Measurements from ENCODE around the gene LRIG1. TPM values are rescaled to one million over a fixed set of nuclear protein-coding genes. Genes with fewer than 3 reads are reported as not detected.

The LRIG1 gene
- total RNA-seq, 1 donor from 2014 or later, result 30.2 TPM

DNA sequence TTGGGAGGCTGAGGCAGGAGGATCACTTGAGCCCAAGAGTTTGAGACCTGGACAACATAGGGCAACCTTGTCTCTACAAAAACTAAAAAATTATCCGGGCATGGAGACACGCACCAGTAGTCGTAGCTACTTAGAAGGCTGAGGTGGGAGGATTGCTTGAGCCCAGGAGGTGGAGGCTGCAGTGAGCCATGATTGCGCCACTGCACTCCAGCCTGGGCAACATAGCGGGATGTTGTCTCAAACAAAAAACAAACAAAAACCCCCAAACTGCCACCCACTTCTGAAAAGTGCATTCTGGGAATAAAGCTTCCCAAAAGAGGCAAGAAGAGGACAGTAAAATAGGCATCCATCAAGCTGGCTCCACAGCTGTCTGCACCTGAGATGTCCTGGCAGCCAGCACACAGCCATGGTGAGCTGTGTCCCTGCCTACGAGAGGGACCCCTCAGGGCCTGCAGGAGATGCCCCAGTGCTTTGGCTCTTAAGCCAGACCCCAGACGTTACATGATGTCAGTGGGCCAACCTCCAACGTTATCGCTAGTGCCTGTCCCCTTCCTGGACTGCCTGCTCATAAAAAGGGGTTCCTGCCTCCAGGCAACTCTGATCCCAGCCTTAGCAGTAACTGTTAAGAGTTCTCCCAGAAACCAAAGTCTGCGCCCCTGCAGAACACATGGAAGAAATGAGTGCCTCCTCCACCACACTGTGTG lies 101.1 kb downstream of the LRIG1 start:
- H3K27ac Mint-ChIP-seq (ENCODE audit: unreplicated experiment), result peak overlapping the region; percentile 91
- DNase-seq, result no peak

DNA sequence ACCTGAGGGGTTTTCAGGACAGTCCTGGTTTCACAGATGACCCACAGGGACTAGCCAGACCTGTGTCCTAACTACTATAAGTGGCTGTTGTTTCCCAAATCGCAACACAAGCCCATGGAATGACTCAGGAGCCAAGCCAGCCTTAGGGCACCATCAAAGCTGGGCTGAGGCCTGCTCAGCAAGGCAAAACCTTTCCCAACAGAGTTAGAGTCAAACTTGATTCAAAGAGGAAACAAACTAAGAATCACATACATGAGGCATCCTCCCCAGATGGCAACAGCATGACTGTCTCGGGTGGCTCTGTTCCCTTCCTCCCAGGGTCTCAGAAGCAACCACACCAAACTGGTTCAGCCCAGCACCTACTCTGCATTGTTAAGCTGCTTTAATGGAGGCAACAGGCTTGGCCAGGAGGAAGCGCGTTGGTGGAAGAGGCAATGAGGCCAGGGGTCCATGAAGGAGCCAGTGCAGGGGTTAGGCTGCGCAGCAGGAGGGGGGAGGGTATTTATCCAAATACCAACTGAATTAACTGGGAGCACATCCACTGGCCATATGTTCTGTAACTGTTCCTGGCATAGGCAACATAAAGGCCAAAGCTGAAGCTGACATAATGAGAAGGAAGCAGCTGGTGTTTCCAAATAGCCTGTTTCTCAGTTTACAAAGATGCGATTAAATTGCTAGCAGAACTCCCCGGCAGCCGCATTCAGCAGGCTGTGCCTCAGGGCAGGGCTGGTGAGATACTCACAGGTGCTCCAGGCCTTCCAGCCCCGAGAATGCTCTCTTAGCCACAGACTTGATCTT lies 102.4 kb downstream of the LRIG1 start:
- TF ChIP-seq, protein P1, sequence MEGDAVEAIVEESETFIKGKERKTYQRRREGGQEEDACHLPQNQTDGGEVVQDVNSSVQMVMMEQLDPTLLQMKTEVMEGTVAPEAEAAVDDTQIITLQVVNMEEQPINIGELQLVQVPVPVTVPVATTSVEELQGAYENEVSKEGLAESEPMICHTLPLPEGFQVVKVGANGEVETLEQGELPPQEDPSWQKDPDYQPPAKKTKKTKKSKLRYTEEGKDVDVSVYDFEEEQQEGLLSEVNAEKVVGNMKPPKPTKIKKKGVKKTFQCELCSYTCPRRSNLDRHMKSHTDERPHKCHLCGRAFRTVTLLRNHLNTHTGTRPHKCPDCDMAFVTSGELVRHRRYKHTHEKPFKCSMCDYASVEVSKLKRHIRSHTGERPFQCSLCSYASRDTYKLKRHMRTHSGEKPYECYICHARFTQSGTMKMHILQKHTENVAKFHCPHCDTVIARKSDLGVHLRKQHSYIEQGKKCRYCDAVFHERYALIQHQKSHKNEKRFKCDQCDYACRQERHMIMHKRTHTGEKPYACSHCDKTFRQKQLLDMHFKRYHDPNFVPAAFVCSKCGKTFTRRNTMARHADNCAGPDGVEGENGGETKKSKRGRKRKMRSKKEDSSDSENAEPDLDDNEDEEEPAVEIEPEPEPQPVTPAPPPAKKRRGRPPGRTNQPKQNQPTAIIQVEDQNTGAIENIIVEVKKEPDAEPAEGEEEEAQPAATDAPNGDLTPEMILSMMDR (IDR thresholded peaks at IDR 0.05; ENCODE audit: partially characterized antibody, unreplicated experiment), result no peak
- H3K4me3 Mint-ChIP-seq (ENCODE audit: unreplicated experiment), result peak overlapping the region; percentile 30
- H3K4me1 Mint-ChIP-seq (ENCODE audit: low read depth, unreplicated experiment), result peaks cover 36% of the 10 kb centered on the region
- peaks cover 11% of the 10 kb centered on the region for H3K36me3 Mint-ChIP-seq (ENCODE audit: unreplicated experiment)
- peak overlapping the region; percentile 91 for H3K27ac Mint-ChIP-seq (ENCODE audit: unreplicated experiment)
- H3K27me3 Mint-ChIP-seq (ENCODE audit: unreplicated experiment), result peaks cover 13% of the 10 kb centered on the region
- peaks cover 15% of the 10 kb centered on the region for H3K9me3 Mint-ChIP-seq (ENCODE audit: unreplicated experiment)
- no peak for DNase-seq

More for the DNA sequence above, 101.1 kb downstream of the LRIG1 start:
- H3K4me3 Mint-ChIP-seq (ENCODE audit: unreplicated experiment), result no peak overlapping the region
- H3K27me3 Mint-ChIP-seq (ENCODE audit: unreplicated experiment), result peaks cover 13% of the 10 kb centered on the region
- H3K36me3 Mint-ChIP-seq (ENCODE audit: unreplicated experiment), result peaks cover 7% of the 10 kb centered on the region
- TF ChIP-seq, protein P1 (IDR thresholded peaks at IDR 0.05; ENCODE audit: partially characterized antibody, unreplicated experiment), result no peak
- peaks cover 15% of the 10 kb centered on the region for H3K9me3 Mint-ChIP-seq (ENCODE audit: unreplicated experiment)
- peaks cover 34% of the 10 kb centered on the region for H3K4me1 Mint-ChIP-seq (ENCODE audit: low read depth, unreplicated experiment)

DNA sequence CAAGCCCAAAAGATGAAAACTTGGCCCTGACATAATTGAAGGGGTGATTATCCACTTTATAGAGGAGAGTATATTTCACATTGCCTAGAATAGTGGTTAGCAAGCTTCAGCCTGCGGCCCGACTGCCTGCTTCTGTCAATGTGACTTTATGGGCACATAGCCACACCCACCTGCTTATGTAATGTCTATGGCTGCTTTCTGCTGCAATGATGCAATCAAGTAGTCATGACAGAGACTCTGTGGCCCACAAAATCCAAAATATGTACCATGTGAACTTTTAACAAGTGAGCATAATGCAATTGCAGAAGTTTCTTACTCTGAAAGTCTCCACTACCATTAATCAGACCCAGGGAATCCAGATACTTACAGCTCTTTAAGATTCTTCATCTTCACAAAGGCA lies 103.1 kb downstream of the LRIG1 start:
- no peak overlapping the region for H3K4me3 Mint-ChIP-seq (ENCODE audit: unreplicated experiment)
- peaks cover 36% of the 10 kb centered on the region for H3K4me1 Mint-ChIP-seq (ENCODE audit: low read depth, unreplicated experiment)
- TF ChIP-seq, protein P1 (IDR thresholded peaks at IDR 0.05; ENCODE audit: partially characterized antibody, unreplicated experiment), result no peak
- H3K27me3 Mint-ChIP-seq (ENCODE audit: unreplicated experiment), result peaks cover 13% of the 10 kb centered on the region
- peaks cover 11% of the 10 kb centered on the region for H3K9me3 Mint-ChIP-seq (ENCODE audit: unreplicated experiment)
- DNase-seq, result no peak
- peaks cover 13% of the 10 kb centered on the region for H3K36me3 Mint-ChIP-seq (ENCODE audit: unreplicated experiment)
- peak overlapping the region; percentile 91 for H3K27ac Mint-ChIP-seq (ENCODE audit: unreplicated experiment)

DNA sequence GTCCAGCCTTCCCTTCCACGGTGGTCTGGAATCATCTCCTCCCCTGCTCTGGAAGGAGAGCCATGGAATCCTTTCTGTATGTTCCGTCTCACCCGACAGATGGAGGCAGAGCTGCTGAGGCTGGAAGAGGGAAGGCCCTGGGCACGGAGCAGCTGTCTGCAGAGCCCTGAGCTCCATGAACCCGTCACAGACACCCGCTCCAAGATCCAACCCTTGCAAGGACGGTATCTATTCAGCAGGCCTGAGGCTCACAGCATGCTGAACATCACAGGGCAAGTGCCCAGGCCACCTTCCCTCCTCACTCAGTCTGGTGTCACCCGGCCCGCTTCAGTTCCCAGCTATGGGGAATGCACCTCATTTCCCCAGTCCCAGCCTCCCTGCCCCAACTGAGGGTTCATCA lies 103.9 kb downstream of the LRIG1 start:
- Mint-ChIP-seq H3K4me1 (ENCODE audit: low read depth, unreplicated experiment) (peaks cover 29% of the 10 kb centered on the region), H3K27ac (ENCODE audit: unreplicated experiment) (peak overlapping the region; percentile 17), H3K4me3 (ENCODE audit: unreplicated experiment) (no peak overlapping the region), H3K36me3 (ENCODE audit: unreplicated experiment) (peaks cover 13% of the 10 kb centered on the region), H3K9me3 (ENCODE audit: unreplicated experiment) (peaks cover 11% of the 10 kb centered on the region), H3K27me3 (ENCODE audit: unreplicated experiment) (peaks cover 11% of the 10 kb centered on the region)
- no peak for DNase-seq
- TF ChIP-seq, protein P1 (IDR thresholded peaks at IDR 0.05; ENCODE audit: partially characterized antibody, unreplicated experiment), result no peak
